Measurements from ENCODE around the gene COX15.

DNA sequence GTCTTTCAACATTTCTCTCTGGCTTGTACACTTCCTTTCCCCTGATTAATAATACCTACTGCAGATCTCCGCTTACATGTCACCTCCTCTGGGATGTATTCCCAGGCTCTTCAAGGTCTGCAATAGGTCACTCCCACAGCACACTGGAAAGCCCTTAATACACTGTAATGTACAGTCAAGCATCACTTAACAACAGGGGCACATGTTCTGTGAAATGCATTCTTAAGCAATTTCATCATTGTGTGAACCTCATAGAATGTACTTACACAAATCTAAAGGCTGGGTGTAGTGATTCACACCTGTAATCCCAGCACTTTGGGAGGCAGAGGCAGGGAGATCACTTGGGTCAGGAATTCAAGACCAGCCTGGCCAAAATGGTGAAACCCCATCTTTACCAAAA, 1.9 kb downstream of the COX15 start:
- no peak for TF ChIP-seq CTCF (IDR thresholded peaks at IDR 0.05)
- TF ChIP-seq POLR2A (IDR thresholded peaks at IDR 0.05), result no peak
- TF ChIP-seq POLR2AphosphoS5 (IDR thresholded peaks at IDR 0.05), result no peak
- no peak for TF ChIP-seq EP300 (IDR thresholded peaks at IDR 0.05)

Measured in stomach (tissue), 4 donors.